ENCODE results near the gene OR2H1. TPM values are rescaled to one million over a fixed set of nuclear protein-coding genes. Genes with fewer than 3 reads are reported as not detected.

Gene OR2H1
- total and polyA plus RNA-seq, 4 experiments from 2014 or later, result not detected

DNA sequence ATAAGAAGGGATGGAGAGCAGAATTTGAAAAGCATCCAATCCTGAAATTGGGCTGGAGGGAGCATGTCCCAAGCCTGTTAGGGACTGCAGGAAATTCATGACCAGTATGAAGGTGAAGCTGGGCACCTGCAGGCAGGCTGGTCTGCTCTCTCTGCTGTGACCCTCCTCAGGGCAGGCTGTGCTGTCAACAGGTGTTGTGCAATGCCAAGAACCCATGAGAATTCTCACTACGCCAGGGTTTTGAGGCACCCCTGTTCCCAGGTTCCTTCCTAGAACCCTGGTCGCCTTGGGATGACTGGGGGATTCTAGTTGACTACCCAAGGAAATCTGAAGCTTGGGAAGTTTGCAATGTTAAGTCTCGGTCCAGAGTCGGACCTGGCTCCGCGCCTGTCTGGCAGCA is 44.2 kb downstream of the OR2H1 start:
- Histone ChIP-seq H3K4me3 (ENCODE audit: low read length in 2 of 2) (no peak overlapping the region), H3K36me3 (ENCODE audit: insufficient read depth, low read length) (no peaks in the 10 kb centered on the region), H3K27ac (ENCODE audit: low read depth, low read length) (no peak overlapping the region), H3K9me3 (ENCODE audit: control insufficient read depth in 1 of 2, low read length in 2 of 2) (no peaks in the 10 kb centered on the region), H3K4me1 (ENCODE audit: insufficient read depth, low read length) (no peaks in the 10 kb centered on the region), H3K27me3 (ENCODE audit: insufficient read depth, low read length) (no peaks in the 10 kb centered on the region)
- ChIA-PET POLR2A (ENCODE audit: partially characterized antibody) (no interaction called here), CTCF (ENCODE audit: partially characterized antibody) (no interaction called here)
- Mint-ChIP-seq H3K27ac (no peak overlapping the region), H3K4me1 (no peaks in the 10 kb centered on the region), H3K4me3 (no peak overlapping the region), H3K27me3 (peaks cover 24 to 25% of the 10 kb centered on the region in 2 donors), H3K36me3 (no peaks in the 10 kb centered on the region), H3K9me3 (no peaks in the 10 kb centered on the region)
- DNase-seq, result no peak
- intact Hi-C loops (cut with micrococcal nuclease), result no loop called here

DNA sequence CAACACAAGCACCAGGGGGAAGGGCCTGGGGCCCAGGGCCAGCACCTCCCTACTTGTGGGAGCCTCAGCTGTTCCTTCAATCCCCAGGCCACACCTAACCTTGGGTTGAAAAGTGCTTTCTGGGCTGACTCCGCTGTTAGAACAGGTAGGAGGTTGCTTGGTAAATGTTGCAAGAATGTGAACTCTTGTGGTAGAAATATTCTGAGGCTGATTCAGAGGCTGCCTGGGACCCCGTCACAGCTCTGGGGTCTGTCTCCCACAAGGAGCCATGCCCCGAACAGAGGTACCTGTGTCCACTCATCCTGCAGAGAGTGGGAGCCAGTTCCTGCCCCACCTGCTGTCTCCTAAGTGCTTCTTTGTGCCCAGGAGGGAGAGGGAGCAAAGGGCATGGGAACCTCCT is 45.2 kb downstream of the OR2H1 start:
- intact Hi-C loops (cut with micrococcal nuclease), result no loop called here

DNA sequence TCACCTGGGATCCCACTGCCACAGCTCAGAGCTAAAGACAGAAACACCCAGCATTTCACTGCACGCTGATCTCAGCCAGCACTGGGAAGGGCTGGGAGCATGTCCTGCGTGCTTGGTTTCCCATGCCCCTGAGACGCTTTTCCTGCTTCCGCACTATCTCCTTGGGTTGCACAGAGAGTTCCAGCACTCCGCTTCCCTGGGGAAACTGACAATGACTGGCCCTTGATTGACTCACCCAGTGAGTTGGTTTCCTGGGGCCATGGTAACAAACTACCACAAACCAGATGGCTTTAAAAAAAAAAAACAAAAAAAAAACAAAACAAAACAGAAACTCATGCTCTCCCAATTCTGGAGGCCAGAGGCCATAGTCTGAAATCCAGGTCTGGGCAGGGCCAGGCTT is 45.6 kb downstream of the OR2H1 start:
- Histone ChIP-seq H3K27me3 (ENCODE audit: insufficient read depth, low read length) (no peaks in the 10 kb centered on the region), H3K9me3 (ENCODE audit: control insufficient read depth in 1 of 2, low read length in 2 of 2) (no peaks in the 10 kb centered on the region), H3K4me1 (ENCODE audit: insufficient read depth, low read length) (no peaks in the 10 kb centered on the region), H3K36me3 (ENCODE audit: insufficient read depth, low read length) (no peaks in the 10 kb centered on the region), H3K4me3 (ENCODE audit: low read length in 2 of 2) (no peak overlapping the region), H3K27ac (ENCODE audit: low read depth, low read length) (no peak overlapping the region)
- Mint-ChIP-seq H3K9me3 (no peaks in the 10 kb centered on the region), H3K4me1 (no peaks in the 10 kb centered on the region), H3K36me3 (no peaks in the 10 kb centered on the region), H3K4me3 (no peak overlapping the region), H3K27ac (no peak overlapping the region), H3K27me3 (peaks cover 20 to 27% of the 10 kb centered on the region in 2 donors)
- CTCF ChIA-PET (ENCODE audit: partially characterized antibody), result no interaction called here
- no peak for DNase-seq
- intact Hi-C loops (cut with micrococcal nuclease), result no loop called here
- POLR2A ChIA-PET (ENCODE audit: partially characterized antibody), result no interaction called here

More for the DNA sequence above, 45.2 kb downstream of the OR2H1 start:
- no peak for DNase-seq
- Histone ChIP-seq H3K4me3 (ENCODE audit: low read length in 2 of 2) (no peak overlapping the region), H3K27me3 (ENCODE audit: insufficient read depth, low read length) (no peaks in the 10 kb centered on the region), H3K27ac (ENCODE audit: low read depth, low read length) (no peak overlapping the region), H3K4me1 (ENCODE audit: insufficient read depth, low read length) (no peaks in the 10 kb centered on the region), H3K36me3 (ENCODE audit: insufficient read depth, low read length) (no peaks in the 10 kb centered on the region), H3K9me3 (ENCODE audit: control insufficient read depth in 1 of 2, low read length in 2 of 2) (no peaks in the 10 kb centered on the region)
- no peaks in the 10 kb centered on the region for H3K4me1 Mint-ChIP-seq
- no peaks in the 10 kb centered on the region for H3K36me3 Mint-ChIP-seq
- ChIA-PET CTCF (ENCODE audit: partially characterized antibody) (no interaction called here), POLR2A (ENCODE audit: partially characterized antibody) (no interaction called here)
- H3K27ac Mint-ChIP-seq, result no peak overlapping the region
- H3K9me3 Mint-ChIP-seq, result no peaks in the 10 kb centered on the region
- H3K4me3 Mint-ChIP-seq, result no peak overlapping the region
- peaks cover 22 to 27% of the 10 kb centered on the region in 2 donors for H3K27me3 Mint-ChIP-seq

DNA sequence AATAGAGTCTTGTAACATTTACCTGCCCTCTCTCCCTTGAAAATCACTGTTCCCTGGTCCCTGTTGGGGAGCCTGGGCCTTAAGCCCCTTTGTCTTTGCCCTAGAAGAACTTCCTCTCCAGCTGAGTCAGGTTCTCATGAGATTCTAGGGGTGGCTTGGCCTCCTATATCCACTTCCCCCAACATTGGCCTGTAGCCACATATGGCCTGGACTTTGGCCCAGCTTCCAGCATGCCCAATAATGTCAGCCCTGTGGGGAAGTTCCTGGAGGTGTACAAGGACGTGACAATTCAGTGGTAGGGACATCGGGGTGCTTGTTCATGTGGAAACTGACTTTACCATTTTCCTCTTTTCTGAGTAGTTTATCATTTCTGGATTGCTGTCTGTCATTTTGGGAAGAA is 48.0 kb downstream of the OR2H1 start:
- Histone ChIP-seq H3K4me3 (ENCODE audit: low read length in 2 of 2) (no peak overlapping the region), H3K27ac (ENCODE audit: low read depth, low read length) (no peak overlapping the region), H3K36me3 (ENCODE audit: insufficient read depth, low read length) (no peaks in the 10 kb centered on the region), H3K4me1 (ENCODE audit: insufficient read depth, low read length) (no peaks in the 10 kb centered on the region), H3K27me3 (ENCODE audit: insufficient read depth, low read length) (no peaks in the 10 kb centered on the region), H3K9me3 (ENCODE audit: control insufficient read depth in 1 of 2, low read length in 2 of 2) (no peaks in the 10 kb centered on the region)
- Mint-ChIP-seq H3K27ac (no peak overlapping the region), H3K36me3 (no peaks in the 10 kb centered on the region), H3K27me3 (peaks cover 16 to 21% of the 10 kb centered on the region in 2 donors), H3K4me1 (no peaks in the 10 kb centered on the region), H3K9me3 (no peaks in the 10 kb centered on the region), H3K4me3 (no peak overlapping the region)
- intact Hi-C loops (cut with micrococcal nuclease), result no loop called here
- POLR2A ChIA-PET (ENCODE audit: partially characterized antibody), result no interaction called here
- CTCF ChIA-PET (ENCODE audit: partially characterized antibody), result no interaction called here
- DNase-seq, result no peak

DNA sequence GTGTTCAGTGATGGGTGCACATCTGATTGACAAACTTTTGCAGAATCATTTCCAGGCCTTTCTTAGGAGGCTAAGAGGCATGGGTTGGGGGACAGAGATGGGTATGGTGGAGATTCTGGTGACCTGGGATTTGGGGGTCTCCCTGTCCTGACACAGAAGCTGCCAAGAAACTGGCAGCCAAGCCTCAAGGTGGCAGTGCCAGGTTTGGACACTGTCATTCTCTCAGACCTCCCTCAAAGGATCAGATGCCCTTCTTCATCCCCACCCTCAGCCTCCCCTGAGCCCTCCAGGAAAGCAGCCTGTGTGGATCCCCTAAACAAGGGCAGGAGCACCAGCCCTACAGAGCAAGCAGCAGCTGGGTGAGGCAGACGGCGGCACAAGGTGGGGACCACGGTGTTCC is 48.9 kb downstream of the OR2H1 start:
- H3K27ac ChIP-seq (ENCODE audit: low read depth, low read length), result no peak overlapping the region
- H3K27me3 Mint-ChIP-seq, result peaks cover 14 to 19% of the 10 kb centered on the region in 2 donors
- H3K4me1 Mint-ChIP-seq, result no peaks in the 10 kb centered on the region
- no peak overlapping the region for H3K4me3 ChIP-seq (ENCODE audit: low read length in 2 of 2)
- CTCF ChIA-PET (ENCODE audit: partially characterized antibody), result no interaction called here
- no peaks in the 10 kb centered on the region for H3K9me3 Mint-ChIP-seq
- no peak for DNase-seq
- no peaks in the 10 kb centered on the region for H3K27me3 ChIP-seq (ENCODE audit: insufficient read depth, low read length)
- H3K9me3 ChIP-seq (ENCODE audit: control insufficient read depth in 1 of 2, low read length in 2 of 2), result no peaks in the 10 kb centered on the region
- POLR2A ChIA-PET (ENCODE audit: partially characterized antibody), result no interaction called here
- H3K36me3 Mint-ChIP-seq, result no peaks in the 10 kb centered on the region
- no peaks in the 10 kb centered on the region for H3K36me3 ChIP-seq (ENCODE audit: insufficient read depth, low read length)
- H3K27ac Mint-ChIP-seq, result no peak overlapping the region
- H3K4me3 Mint-ChIP-seq, result no peak overlapping the region
- intact Hi-C loops (cut with micrococcal nuclease), result no loop called here
- H3K4me1 ChIP-seq (ENCODE audit: insufficient read depth, low read length), result no peaks in the 10 kb centered on the region

DNA sequence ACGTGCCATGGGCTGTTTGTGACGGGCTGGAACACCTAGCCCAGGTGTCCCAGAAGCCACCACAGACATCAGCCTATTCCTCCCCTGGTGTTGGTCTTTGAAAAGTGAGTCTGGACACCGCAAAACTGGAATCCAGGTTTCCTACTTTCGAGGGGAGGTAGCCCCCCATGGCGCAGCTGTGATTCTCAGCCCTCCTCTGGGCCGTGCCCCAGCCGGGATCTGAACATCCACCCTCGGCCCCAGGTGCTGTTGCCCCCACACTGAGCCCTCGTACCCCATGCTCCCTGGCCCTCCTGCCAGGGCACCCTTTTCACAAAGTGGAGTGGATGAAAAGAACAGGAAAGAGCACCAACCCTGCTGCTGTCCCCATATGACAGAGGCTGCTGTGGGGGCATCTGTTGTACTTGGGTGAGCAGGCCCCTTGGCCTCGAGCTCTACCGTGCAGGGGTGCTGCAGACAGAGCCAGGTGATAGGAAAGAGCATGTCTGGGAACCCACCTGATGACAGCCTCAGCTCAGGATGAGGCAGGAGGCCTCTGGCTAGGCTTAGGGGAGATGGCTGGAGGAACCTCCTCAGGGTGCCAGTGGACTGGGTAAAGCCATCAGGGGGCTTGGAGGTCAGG is 49.6 kb downstream of the OR2H1 start:
- H3K27ac ChIP-seq (ENCODE audit: low read depth, low read length), result no peak overlapping the region
- Mint-ChIP-seq H3K4me3 (no peak overlapping the region), H3K27ac (no peak overlapping the region), H3K27me3 (peaks cover 15 to 21% of the 10 kb centered on the region in 2 donors), H3K36me3 (no peaks in the 10 kb centered on the region), H3K9me3 (no peaks in the 10 kb centered on the region), H3K4me1 (no peaks in the 10 kb centered on the region)
- no peaks in the 10 kb centered on the region for H3K27me3 ChIP-seq (ENCODE audit: insufficient read depth, low read length)
- no peak for DNase-seq
- no peaks in the 10 kb centered on the region for H3K36me3 ChIP-seq (ENCODE audit: insufficient read depth, low read length)
- ChIA-PET POLR2A (ENCODE audit: partially characterized antibody) (no interaction called here), CTCF (ENCODE audit: partially characterized antibody) (no interaction called here)
- no peaks in the 10 kb centered on the region for H3K9me3 ChIP-seq (ENCODE audit: control insufficient read depth in 1 of 2, low read length in 2 of 2)
- no peaks in the 10 kb centered on the region for H3K4me1 ChIP-seq (ENCODE audit: insufficient read depth, low read length)
- no peak overlapping the region for H3K4me3 ChIP-seq (ENCODE audit: low read length in 2 of 2)
- intact Hi-C loops (cut with micrococcal nuclease), result no loop called here

DNA sequence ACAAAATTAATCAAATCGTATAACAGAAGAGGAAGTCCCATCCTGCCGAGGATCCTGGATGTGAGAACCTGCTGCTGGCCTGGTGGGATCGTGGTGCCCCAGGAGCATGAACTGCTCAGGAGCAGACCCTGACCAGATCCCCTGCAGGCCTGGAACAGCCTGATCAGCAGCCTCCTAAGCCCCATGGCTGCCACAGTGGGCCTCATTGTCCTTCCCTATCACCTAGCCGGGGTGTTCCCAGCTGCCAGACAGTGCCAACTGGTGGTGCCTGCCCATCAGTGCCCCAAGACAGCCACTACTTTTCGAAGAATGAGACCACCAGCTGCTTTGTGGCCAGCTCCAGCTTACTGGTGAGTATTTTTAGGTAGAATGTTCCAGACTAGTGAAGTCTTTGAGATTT is 50.4 kb downstream of the OR2H1 start:
- POLR2A ChIA-PET (ENCODE audit: partially characterized antibody), result no interaction called here

DNA sequence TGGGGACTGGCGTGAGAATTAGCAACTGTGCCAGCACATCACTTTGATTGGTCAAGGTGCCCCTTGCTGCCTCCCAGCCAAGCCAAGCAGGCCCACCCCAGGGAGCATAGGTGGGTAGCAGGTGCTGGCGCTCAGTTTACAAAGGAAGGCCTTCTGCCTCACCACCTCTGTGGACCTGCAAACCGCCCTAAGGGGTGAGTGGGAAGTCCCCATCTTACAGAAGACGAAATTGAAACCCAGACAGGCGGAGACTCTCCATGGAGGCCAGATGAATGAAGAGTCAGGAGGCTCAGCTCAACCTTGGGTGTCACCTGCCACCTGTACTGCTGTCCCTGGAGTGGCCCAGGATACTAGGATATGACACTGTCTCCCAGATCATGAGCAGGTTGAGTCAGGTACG is 52.3 kb downstream of the OR2H1 start:
- Histone ChIP-seq H3K4me3 (ENCODE audit: low read length in 2 of 2) (no peak overlapping the region), H3K9me3 (ENCODE audit: control insufficient read depth in 1 of 2, low read length in 2 of 2) (no peaks in the 10 kb centered on the region), H3K4me1 (ENCODE audit: insufficient read depth, low read length) (no peaks in the 10 kb centered on the region), H3K36me3 (ENCODE audit: insufficient read depth, low read length) (no peaks in the 10 kb centered on the region), H3K27me3 (ENCODE audit: insufficient read depth, low read length) (no peaks in the 10 kb centered on the region), H3K27ac (ENCODE audit: low read depth, low read length) (no peak overlapping the region)
- Mint-ChIP-seq H3K27me3 (peaks cover 8 to 12% of the 10 kb centered on the region in 2 donors), H3K4me1 (no peaks in the 10 kb centered on the region), H3K4me3 (no peak overlapping the region), H3K36me3 (no peaks in the 10 kb centered on the region), H3K9me3 (no peaks in the 10 kb centered on the region), H3K27ac (no peak overlapping the region)
- intact Hi-C loops (cut with micrococcal nuclease), result no loop called here
- ChIA-PET POLR2A (ENCODE audit: partially characterized antibody) (no interaction called here), CTCF (ENCODE audit: partially characterized antibody) (no interaction called here)
- no peak for DNase-seq

More for the DNA sequence above, 50.4 kb downstream of the OR2H1 start:
- CTCF ChIA-PET (ENCODE audit: partially characterized antibody), result no interaction called here
- Histone ChIP-seq H3K4me3 (ENCODE audit: low read length in 2 of 2) (no peak overlapping the region), H3K36me3 (ENCODE audit: insufficient read depth, low read length) (no peaks in the 10 kb centered on the region), H3K27ac (ENCODE audit: low read depth, low read length) (no peak overlapping the region), H3K27me3 (ENCODE audit: insufficient read depth, low read length) (no peaks in the 10 kb centered on the region), H3K9me3 (ENCODE audit: control insufficient read depth in 1 of 2, low read length in 2 of 2) (no peaks in the 10 kb centered on the region), H3K4me1 (ENCODE audit: insufficient read depth, low read length) (no peaks in the 10 kb centered on the region)
- Mint-ChIP-seq H3K27me3 (peaks cover 15 to 21% of the 10 kb centered on the region in 2 donors), H3K27ac (no peak overlapping the region), H3K36me3 (no peaks in the 10 kb centered on the region), H3K4me3 (no peak overlapping the region), H3K4me1 (no peaks in the 10 kb centered on the region), H3K9me3 (no peaks in the 10 kb centered on the region)
- intact Hi-C loops (cut with micrococcal nuclease), result no loop called here
- no peak for DNase-seq

Data from CD4-positive, alpha-beta memory T cell (primary cell).